Measurements from ENCODE around the gene PLEKHM2.

The PLEKHM2 gene

GRCh38 chr1:15734901-15735300, 50.8 kb downstream of the PLEKHM2 start:
- Mint-ChIP-seq H3K27ac (no peak overlapping the region), H3K4me1 (peaks cover 6% of the 10 kb centered on the region), H3K36me3 (peaks cover 19% of the 10 kb centered on the region), H3K4me3 (no peak overlapping the region), H3K27me3 (no peaks in the 10 kb centered on the region), H3K9me3 (no peaks in the 10 kb centered on the region)
- no peak for ATAC-seq

GRCh38 chr1:15735304-15736037, 51.4 kb downstream of the PLEKHM2 start:
- Mint-ChIP-seq H3K27ac (peak overlapping the region; percentile 22), H3K4me3 (no peak overlapping the region), H3K27me3 (no peaks in the 10 kb centered on the region), H3K36me3 (peaks cover 19% of the 10 kb centered on the region), H3K4me1 (peaks cover 6% of the 10 kb centered on the region), H3K9me3 (no peaks in the 10 kb centered on the region)
- ATAC-seq = no peak

GRCh38 chr1:15736038-15736891, 52.1 kb downstream of the PLEKHM2 start, which contains the start of gene SLC25A34:
TSS of gene SLC25A34 (plus strand) at chr1:15736258. CDS start at chr1:15736486, 228 bp downstream.
- Mint-ChIP-seq H3K4me1 (peaks cover 9% of the 10 kb centered on the region), H3K27ac (peak within 1 kb of the TSS; percentile 22), H3K36me3 (peaks cover 19% of the 10 kb centered on the region), H3K4me3 (no peak within 1 kb of the TSS), H3K27me3 (no peaks in the 10 kb centered on the region), H3K9me3 (no peaks in the 10 kb centered on the region)
- no peak for ATAC-seq

GRCh38 chr1:15736892-15737261, 52.8 kb downstream of the PLEKHM2 start:
- H3K4me3 Mint-ChIP-seq = no peak overlapping the region
- H3K4me1 Mint-ChIP-seq = peaks cover 14% of the 10 kb centered on the region
- ATAC-seq = no peak
- no peaks in the 10 kb centered on the region for H3K27me3 Mint-ChIP-seq
- no peak overlapping the region for H3K27ac Mint-ChIP-seq
- H3K9me3 Mint-ChIP-seq = no peaks in the 10 kb centered on the region
- peaks cover 19% of the 10 kb centered on the region for H3K36me3 Mint-ChIP-seq

- no peak for ATAC-seq
- no peak overlapping the region for H3K4me3 Mint-ChIP-seq
- no peaks in the 10 kb centered on the region for H3K27me3 Mint-ChIP-seq
- no peaks in the 10 kb centered on the region for H3K9me3 Mint-ChIP-seq
- peaks cover 14% of the 10 kb centered on the region for H3K4me1 Mint-ChIP-seq
- peak overlapping the region; percentile 70 for H3K27ac Mint-ChIP-seq
- peaks cover 11% of the 10 kb centered on the region for H3K36me3 Mint-ChIP-seq
Observed at GRCh38 chr1:15737324-15738319, 53.5 kb downstream of the PLEKHM2 start.

- no peaks in the 10 kb centered on the region for H3K27me3 Mint-ChIP-seq
- no peak overlapping the region for H3K4me3 Mint-ChIP-seq
- no peaks in the 10 kb centered on the region for H3K9me3 Mint-ChIP-seq
- peaks cover 14% of the 10 kb centered on the region for H3K4me1 Mint-ChIP-seq
- peak overlapping the region; percentile 70 for H3K27ac Mint-ChIP-seq
- H3K36me3 Mint-ChIP-seq = peaks cover 2% of the 10 kb centered on the region
- ATAC-seq = no peak
Observed at GRCh38 chr1:15738416-15739113, 54.4 kb downstream of the PLEKHM2 start.

GRCh38 chr1:15739259-15739658, 55.1 kb downstream of the PLEKHM2 start:
- no peak overlapping the region for H3K27ac Mint-ChIP-seq
- H3K4me1 Mint-ChIP-seq = peaks cover 14% of the 10 kb centered on the region
- no peak overlapping the region for H3K4me3 Mint-ChIP-seq
- no peaks in the 10 kb centered on the region for H3K9me3 Mint-ChIP-seq
- H3K27me3 Mint-ChIP-seq = peaks cover 1% of the 10 kb centered on the region
- no peaks in the 10 kb centered on the region for H3K36me3 Mint-ChIP-seq
- ATAC-seq = no peak

GRCh38 chr1:15739745-15740144, 55.6 kb downstream of the PLEKHM2 start:
- Mint-ChIP-seq H3K27ac (no peak overlapping the region), H3K4me3 (no peak overlapping the region), H3K27me3 (peaks cover 6% of the 10 kb centered on the region), H3K9me3 (no peaks in the 10 kb centered on the region), H3K4me1 (peaks cover 14% of the 10 kb centered on the region), H3K36me3 (no peaks in the 10 kb centered on the region)
- ATAC-seq = no peak

GRCh38 chr1:15740924-15741850, 57.1 kb downstream of the PLEKHM2 start:
- H3K36me3 Mint-ChIP-seq = no peaks in the 10 kb centered on the region
- H3K4me1 Mint-ChIP-seq = peaks cover 19% of the 10 kb centered on the region
- ATAC-seq = peak; percentile 77
- H3K4me3 Mint-ChIP-seq = no peak overlapping the region
- peaks cover 18% of the 10 kb centered on the region for H3K27me3 Mint-ChIP-seq
- no peaks in the 10 kb centered on the region for H3K9me3 Mint-ChIP-seq
- no peak overlapping the region for H3K27ac Mint-ChIP-seq

- peaks cover 25% of the 10 kb centered on the region for H3K27me3 Mint-ChIP-seq
- no peaks in the 10 kb centered on the region for H3K9me3 Mint-ChIP-seq
- H3K27ac Mint-ChIP-seq = no peak within 1 kb of the TSS
- H3K36me3 Mint-ChIP-seq = no peaks in the 10 kb centered on the region
- no peak within 1 kb of the TSS for H3K4me3 Mint-ChIP-seq
- H3K4me1 Mint-ChIP-seq = peaks cover 19% of the 10 kb centered on the region
- no peak for ATAC-seq
Observed at GRCh38 chr1:15742339-15742801, 58.2 kb downstream of the PLEKHM2 start, which contains the start of gene TMEM82. TSS of gene TMEM82 (plus strand) at chr1:15742499. CDS start at chr1:15742560, 61 bp downstream.

GRCh38 chr1:15744122-15744679, 60.1 kb downstream of the PLEKHM2 start:
- ATAC-seq = no peak
- Mint-ChIP-seq H3K9me3 (no peaks in the 10 kb centered on the region), H3K4me1 (peaks cover 13% of the 10 kb centered on the region), H3K4me3 (no peak overlapping the region), H3K27ac (no peak overlapping the region), H3K36me3 (no peaks in the 10 kb centered on the region), H3K27me3 (peaks cover 25% of the 10 kb centered on the region)

- Mint-ChIP-seq H3K27ac (no peak overlapping the region), H3K4me1 (peaks cover 5% of the 10 kb centered on the region), H3K4me3 (no peak overlapping the region), H3K36me3 (no peaks in the 10 kb centered on the region), H3K27me3 (peaks cover 48% of the 10 kb centered on the region), H3K9me3 (no peaks in the 10 kb centered on the region)
- no peak for ATAC-seq
Observed at GRCh38 chr1:15747378-15747777, 63.3 kb downstream of the PLEKHM2 start.

- Mint-ChIP-seq H3K4me1 (peaks cover 5% of the 10 kb centered on the region), H3K27me3 (peaks cover 52% of the 10 kb centered on the region), H3K4me3 (no peak overlapping the region), H3K36me3 (no peaks in the 10 kb centered on the region), H3K9me3 (no peaks in the 10 kb centered on the region), H3K27ac (no peak overlapping the region)
- no peak for ATAC-seq
Observed at GRCh38 chr1:15748264-15748663, 64.1 kb downstream of the PLEKHM2 start.

Measured in stimulated activated memory B cell treated with anti-CD40 and anti-IgM and Interleukin-4, amounts not matched to agents 10 μg/mL and 1 μg/mL and 100 μg/mL, for 72 hours (primary cell).